HepG2 (cell line): ENCODE measurements around the gene UBXN6. TPM values are rescaled to one million over a fixed set of nuclear protein-coding genes. Genes with fewer than 3 reads are reported as not detected.
A peak's percentile ranks its signal among the peaks of the same experiment; 100 is the strongest.

Experiments
- ATAC-seq: fragments of 200-7000 bp; cut with Tn5 transposase; 3 replicates; pipeline ENCODE4 v1.9.1; 2020; ENCODE audit warnings: mild to moderate bottlenecking, moderate library complexity
- BruUV-seq: library from RNA; stranded (reverse); fragments of 400-500 nt; replicated peaks from 2 replicates; lab custom pipeline; 2021; lab: Mats Ljungman, UMichigan
- CTCF ChIA-PET: fragments of 300-600 bp; formaldehyde crosslinking; extraction: SDS; loops from one replicate; lab custom pipeline; 2021; ENCODE audit warnings: low total read pairs, inconsistent platforms, low intra/inter-chr PET ratio; lab: Yijun Ruan, JAX
- POLR2A ChIA-PET: fragments of 350-600 bp; sonication (Branson Sonifier 250); formaldehyde crosslinking; loops from one replicate; lab custom pipeline; 2020; ENCODE audit warnings: antibody characterized with exemption, inconsistent platforms; lab: Yijun Ruan, JAX
- DNase-seq: peaks from one replicate; pipeline ENCODE4 v3.0.0-alpha.2; 2015; ENCODE audit warnings: low spot score
- FAIRE-seq: peaks from 3 replicates; lab custom pipeline; 2011; peaks lifted over from hg19 to GRCh38; lab: Jason Lieb, UNC
- H2AFZ ChIP-seq: one replicate; pipeline ENCODE4 v1.6.1; 2011; ENCODE audit warnings: low read length, inconsistent platforms
- H3K27ac ChIP-seq: fragments of 300-600 bp; 3 replicates; pipeline ENCODE4 v1.8.0; 2011; ENCODE audit warnings: mixed run types, mild to moderate bottlenecking, mixed read lengths, low read length, inconsistent platforms; ENCODE audit not compliant: insufficient read depth; ENCODE audit errors: extremely low read length
- H3K27me3 ChIP-seq, 2 experiments: fragments of 200-600 bp in 1 of 2; 2 replicates in 1 of 2; 3 replicates in 1 of 2; pipeline versions ENCODE4 v1.6.0 to v1.8.0; 2011; ENCODE audit warnings: low read length in 2 of 2, mild to moderate bottlenecking in 2 of 2, moderate library complexity in 2 of 2, inconsistent platforms in 1 of 2; ENCODE audit not compliant: insufficient read depth in 2 of 2, control insufficient read depth in 1 of 2
- H3K36me3 ChIP-seq, 2 experiments: fragments of 200-600 bp in 1 of 2; replicated peaks in 1 of 2; 2 replicates in 1 of 2; 3 replicates in 1 of 2; pipeline versions ENCODE4 v1.5.1 to v1.8.0; 2011; ENCODE audit warnings: low read length in 2 of 2, inconsistent platforms in 1 of 2; ENCODE audit not compliant: insufficient read depth in 2 of 2, control insufficient read depth in 1 of 2
- H3K4me1 ChIP-seq: 2 replicates; pipeline ENCODE4 v1.5.1; 2012; ENCODE audit warnings: low read length, inconsistent platforms; ENCODE audit not compliant: insufficient read depth
- H3K4me2 ChIP-seq: 2 replicates; pipeline ENCODE4 v1.6.0; 2011; ENCODE audit warnings: low read depth, low read length, inconsistent platforms
- H3K4me3 ChIP-seq, 3 experiments: fragments of 200-600 bp in 1 of 3; sonication (generic), shearing (Covaris generic) in 1 of 3; replicated peaks in 1 of 3; 2 replicates each; pipeline ENCODE4 v1.5.1; 2011 to 2016; ENCODE audit warnings: low read length in 3 of 3, inconsistent platforms in 2 of 3, low read depth in 2 of 3, mild to moderate bottlenecking in 2 of 3, control low read depth in 1 of 3, mixed read lengths in 1 of 3; ENCODE audit not compliant: insufficient read depth in 1 of 3
- H3K79me2 ChIP-seq: one replicate; pipeline ENCODE4 v1.6.1; 2011; ENCODE audit warnings: low read length, inconsistent platforms; ENCODE audit not compliant: insufficient read depth
- H3K9ac ChIP-seq: 2 replicates; pipeline ENCODE4 v1.6.0; 2011; ENCODE audit warnings: mild to moderate bottlenecking, low read depth, low read length, inconsistent platforms; ENCODE audit not compliant: insufficient read depth
- H3K9me3 ChIP-seq: 2 replicates; pipeline ENCODE4 v1.5.1; 2012; ENCODE audit warnings: mild to moderate bottlenecking, low read length
- H4K20me1 ChIP-seq: 2 replicates; pipeline ENCODE4 v1.6.0; 2011; ENCODE audit warnings: inconsistent platforms, mild to moderate bottlenecking, low read length, moderate library complexity; ENCODE audit not compliant: insufficient read depth
- AFF4 ChIP-seq: sonication (generic); formaldehyde crosslinking; IDR thresholded peaks from 2 replicates; pipeline ENCODE4 v1.4.0; 2020; ENCODE audit warnings: missing genetic modification reagents
- BRF2 ChIP-seq: sonication (generic); formaldehyde crosslinking; IDR thresholded peaks from 2 replicates; pipeline ENCODE4 v1.8.1; 2022; ENCODE audit warnings: mild to moderate bottlenecking, missing genetic modification reagents
- KLF12 ChIP-seq: sonication (generic); formaldehyde crosslinking; IDR thresholded peaks from 2 replicates; pipeline ENCODE4 v1.4.0; 2020; ENCODE audit warnings: missing genetic modification reagents, borderline replicate concordance
- LCORL ChIP-seq, 2 experiments: fragments of 450-650 bp in 1 of 2; sonication (generic) in 1 of 2; formaldehyde crosslinking in 1 of 2; IDR thresholded peaks; 2 replicates each; pipeline versions ENCODE4 v1.5.0 to v1.6.1; 2017 to 2020; ENCODE audit warnings: antibody characterized with exemption in 1 of 2, missing genetic modification reagents in 1 of 2
- NCOA2 ChIP-seq: sonication (generic); formaldehyde crosslinking; IDR thresholded peaks from 2 replicates; pipeline ENCODE4 v1.8.0; 2022; ENCODE audit warnings: inconsistent platforms
- POLR2A ChIP-seq, 2 experiments: IDR thresholded peaks; 2 replicates each; pipeline ENCODE4 v1.6.1; 2011; ENCODE audit warnings: low read depth in 2 of 2, low read length in 2 of 2, mild to moderate bottlenecking in 1 of 2, moderate library complexity in 1 of 2; ENCODE audit not compliant: insufficient read depth in 1 of 2
- ZBTB10 ChIP-seq: sonication (generic); formaldehyde crosslinking; IDR thresholded peaks from 2 replicates; pipeline ENCODE4 v1.4.0; 2020; ENCODE audit warnings: missing genetic modification reagents, borderline replicate concordance
- ZNF740 ChIP-seq: sonication (generic); formaldehyde crosslinking; IDR thresholded peaks from 2 replicates; pipeline ENCODE4 v1.4.0; 2020; ENCODE audit warnings: missing genetic modification reagents
- ZSCAN31 ChIP-seq: sonication (generic); formaldehyde crosslinking; IDR thresholded peaks from 2 replicates; pipeline ENCODE4 v1.5.0; 2020; ENCODE audit warnings: low read depth, mild to moderate bottlenecking, missing genetic modification reagents
- WGBS: methylation state at CpG from one replicate; pipeline ENCODE4 v1.1.6; 2017; ENCODE audit warnings: low lambda C conversion rate; 5-methylcytosine and 5-hydroxymethylcytosine counted together
- in situ Hi-C: cut with HindIII; loops from 2 replicates; pipeline ENCODE4 v1.10.0; 2017; ENCODE audit warnings: low pct_unique_long_range_greater_than_20kb; ENCODE audit not compliant: extremely low pct_ligation_motif_present
- intact Hi-C: fragments of 100-400 bp; cut with micrococcal nuclease; formaldehyde crosslinking; loops from one replicate; pipeline ENCODE4 v1.10.0; 2022; ENCODE audit not compliant: unreplicated experiment
- polyA plus RNA-seq, 8 experiments: library from polyadenylated mRNA; depleted of rRNA in 3 of 8; stranded (reverse) in 7 of 8; unstranded in 1 of 8; fragments of >200 nt; fragmentation: Illumina TruSeq in 4 of 8; extraction: Trizol in 4 of 8; gene quantifications; 2 replicates each; pipeline versions ENCODE4 v1.2.1 to v1.2.3, GENCODE V29; 2011 to 2016; ENCODE audit warnings: low read depth in 4 of 8, missing spikeins in 1 of 8, mixed read lengths in 1 of 8; ENCODE audit not compliant: insufficient read depth in 1 of 8
- total RNA-seq, 5 experiments: library from RNA; depleted of rRNA; stranded (reverse); fragments of >200 nt; fragmentation: Illumina TruSeq; extraction: Trizol; gene quantifications; 2 replicates each; pipeline ENCODE4 v1.2.3, GENCODE V29; 2016; ENCODE audit warnings: low read depth in 1 of 5
- TF ChIP-seq, protein P1 (sequence below): sonication (generic); formaldehyde crosslinking; IDR thresholded peaks from 2 replicates; pipeline ENCODE4 v1.8.0; 2023; ENCODE audit warnings: mild to moderate bottlenecking, missing genetic modification reagents

The UBXN6 gene
- total and polyA plus RNA-seq, 2 of the 13 experiments (the other 11 are each of a cell fraction or from before 2014, with no cell fraction given) = 34.9 to 35.5 TPM

DNA sequence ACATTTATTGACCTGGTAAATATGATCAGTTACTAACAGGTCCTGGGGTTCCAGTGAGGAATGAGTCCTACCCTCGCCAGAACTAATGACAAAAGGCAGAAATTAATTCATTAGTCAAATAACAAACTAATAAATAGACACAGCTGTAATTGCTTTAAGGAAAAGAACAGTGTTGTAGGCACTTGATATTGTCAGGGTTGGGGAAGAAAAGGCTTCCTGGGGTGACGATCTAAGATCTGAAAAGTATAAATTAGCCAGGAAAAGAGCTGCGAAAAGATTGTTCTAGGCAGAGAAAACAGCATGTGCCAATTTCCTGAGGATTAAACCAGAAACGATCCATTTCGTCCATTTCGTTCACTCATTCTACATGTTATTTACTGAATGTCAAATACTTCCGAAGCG lies 55.8 kb downstream of the UBXN6 start:
- H4K20me1 ChIP-seq = peaks cover 7% of the 10 kb centered on the region
- peak overlapping the region; percentile 88 for H3K4me2 ChIP-seq
- ATAC-seq = no peak
- 0% methylated on average over 8 of the region's 8 CpGs for WGBS
- peaks cover 71% of the 10 kb centered on the region for H3K79me2 ChIP-seq
- H3K27me3 ChIP-seq = no peaks in the 10 kb centered on the region; a peak in 1 of 5 replicates
- peak overlapping the region; percentile 86 for H3K9ac ChIP-seq
- H3K4me1 ChIP-seq = peaks cover 75% of the 10 kb centered on the region
- intact Hi-C loops (loop anchor here (5.0 kb wide), 2 partner anchors 56 to 134 kb away; partner anchors contain the start of gene UBXN6), in situ Hi-C loops (no loop called here)
- no peak for DNase-seq
- H2AFZ ChIP-seq = peak overlapping the region; percentile 44
- peaks cover 5 to 7% of the 10 kb centered on the region in 2 experiments for H3K36me3 ChIP-seq
- ChIA-PET POLR2A (interaction anchor here (1.0 to 1.4 kb wide), 7 partner anchors 11 to 70 kb away, joined by 3 to 23 read pairs (median 5); partner anchors contain the start of gene HDGFL2), CTCF (interaction anchor here (1.6 to 3.7 kb wide), 2 partner anchors 11 to 26 kb away, joined by 6 to 27 read pairs; no protein-coding TSS in a partner anchor)
- FAIRE-seq = no peak
- BruUV-seq = TSS peak; percentile 49
- peak overlapping the region; percentile 56 to 99 (median 65) for H3K4me3 ChIP-seq
- peak overlapping the region; percentile 76 for H3K27ac ChIP-seq
- no peaks in the 10 kb centered on the region for H3K9me3 ChIP-seq
- TF ChIP-seq KLF12 (CRISPR knock-in tag) (0 out of 2 replicates have a peak, but pooled peaks have one; percentile 12), LCORL (IDR thresholded peaks at IDR 0.05) (no peak), LCORL (CRISPR knock-in tag; IDR thresholded peaks at IDR 0.05) (0 out of 2 replicates have a peak, but pooled peaks have one; percentile 29), NCOA2 (CRISPR knock-in tag) (no peak), ZSCAN31 (0 out of 2 replicates have a peak, but pooled peaks have one; percentile 5), ZBTB10 (CRISPR knock-in tag) (0 out of 2 replicates have a peak, but pooled peaks have one; percentile 1), ZNF740 (CRISPR knock-in tag) (no peak), AFF4 (CRISPR knock-in tag) (no peak), BRF2 (CRISPR knock-in tag) (no peak), POLR2A (IDR thresholded peaks at IDR 0.05; ENCODE audit: insufficient read depth in 1 of 2, low read depth in 2 of 2, low read length in 2 of 2) (0 out of 4 replicates have a peak, but pooled peaks of 1 of the 2 experiments have one; percentile 3)
- TF ChIP-seq, protein P1, sequence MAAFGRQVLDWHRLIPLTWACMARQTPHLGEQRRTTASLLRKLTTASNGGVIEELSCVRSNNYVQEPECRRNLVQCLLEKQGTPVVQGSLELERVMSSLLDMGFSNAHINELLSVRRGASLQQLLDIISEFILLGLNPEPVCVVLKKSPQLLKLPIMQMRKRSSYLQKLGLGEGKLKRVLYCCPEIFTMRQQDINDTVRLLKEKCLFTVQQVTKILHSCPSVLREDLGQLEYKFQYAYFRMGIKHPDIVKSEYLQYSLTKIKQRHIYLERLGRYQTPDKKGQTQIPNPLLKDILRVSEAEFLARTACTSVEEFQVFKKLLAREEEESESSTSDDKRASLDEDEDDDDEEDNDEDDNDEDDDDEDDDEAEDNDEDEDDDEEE = no peak
